Transverse colon (tissue), 3 donors: Measurements from ENCODE around the gene EFCAB8.

Experiments used
- CTCF ChIP-seq, 5 experiments: fragments of 200-600 bp in 3 of 5; fragments of 450-650 bp in 2 of 5; sonication (generic) in 3 of 5; IDR thresholded peaks; 1 replicate in 2 of 5; 2 replicates in 3 of 5; pipeline ENCODE4 v1.5.1; 2016 to 2017; ENCODE audit warnings: antibody characterized with exemption in 5 of 5, inconsistent platforms in 3 of 5, mild to moderate bottlenecking in 2 of 5, moderate library complexity in 1 of 5
- EP300 ChIP-seq: sonication (generic); formaldehyde crosslinking; IDR thresholded peaks from one replicate; pipeline ENCODE4 v1.6.1; 2017; ENCODE audit warnings: antibody characterized with exemption, low read depth
- POLR2A ChIP-seq: fragments of 450-650 bp; IDR thresholded peaks from one replicate; pipeline ENCODE4 v1.6.1; 2016; ENCODE audit warnings: antibody characterized with exemption, mild to moderate bottlenecking, moderate library complexity

GRCh38 chr20:32941155-32941885 is 82.6 kb downstream of the EFCAB8 start:
- TF ChIP-seq CTCF (IDR thresholded peaks at IDR 0.05) (no peak), POLR2A (no peak), EP300 (no peak)
